Endothelial cell of umbilical vein (primary cell): ENCODE measurements around the gene LRRC8E.

Experiments used
- EZH2 ChIP-seq: IDR thresholded peaks from 2 replicates; pipeline ENCODE4 v1.6.1; 2012; ENCODE audit warnings: borderline replicate concordance, low read depth, mild to moderate bottlenecking, moderate library complexity, low read length, inconsistent platforms; ENCODE audit not compliant: severe bottlenecking
- JUN ChIP-seq: IDR thresholded peaks from 2 replicates; pipeline ENCODE4 v1.6.1; 2011; ENCODE audit warnings: borderline replicate concordance, low read depth; ENCODE audit not compliant: insufficient read length, insufficient read depth
- POLR2A ChIP-seq: IDR thresholded peaks from 2 replicates; pipeline ENCODE4 v1.6.1; 2012; ENCODE audit warnings: low read depth, mild to moderate bottlenecking, control low read depth, low read length
- POLR2AphosphoS5 ChIP-seq: IDR thresholded peaks from 2 replicates; pipeline ENCODE4 v1.6.1; 2012; ENCODE audit warnings: low read depth, mild to moderate bottlenecking, control low read depth, low read length, moderate library complexity; ENCODE audit not compliant: insufficient read depth
- TF ChIP-seq, protein P1 (sequence below), 2 donors: IDR thresholded peaks; 1 replicate in 1 of 2; 2 replicates in 1 of 2; pipeline ENCODE4 v1.5.1; 2011; ENCODE audit warnings: low read length in 2 of 2, mild to moderate bottlenecking in 2 of 2, moderate library complexity in 2 of 2, control low read depth in 1 of 2, inconsistent platforms in 1 of 2, low read depth in 1 of 2; ENCODE audit not compliant: insufficient read depth in 1 of 2; ENCODE audit errors: extremely low read depth in 1 of 2

DNA sequence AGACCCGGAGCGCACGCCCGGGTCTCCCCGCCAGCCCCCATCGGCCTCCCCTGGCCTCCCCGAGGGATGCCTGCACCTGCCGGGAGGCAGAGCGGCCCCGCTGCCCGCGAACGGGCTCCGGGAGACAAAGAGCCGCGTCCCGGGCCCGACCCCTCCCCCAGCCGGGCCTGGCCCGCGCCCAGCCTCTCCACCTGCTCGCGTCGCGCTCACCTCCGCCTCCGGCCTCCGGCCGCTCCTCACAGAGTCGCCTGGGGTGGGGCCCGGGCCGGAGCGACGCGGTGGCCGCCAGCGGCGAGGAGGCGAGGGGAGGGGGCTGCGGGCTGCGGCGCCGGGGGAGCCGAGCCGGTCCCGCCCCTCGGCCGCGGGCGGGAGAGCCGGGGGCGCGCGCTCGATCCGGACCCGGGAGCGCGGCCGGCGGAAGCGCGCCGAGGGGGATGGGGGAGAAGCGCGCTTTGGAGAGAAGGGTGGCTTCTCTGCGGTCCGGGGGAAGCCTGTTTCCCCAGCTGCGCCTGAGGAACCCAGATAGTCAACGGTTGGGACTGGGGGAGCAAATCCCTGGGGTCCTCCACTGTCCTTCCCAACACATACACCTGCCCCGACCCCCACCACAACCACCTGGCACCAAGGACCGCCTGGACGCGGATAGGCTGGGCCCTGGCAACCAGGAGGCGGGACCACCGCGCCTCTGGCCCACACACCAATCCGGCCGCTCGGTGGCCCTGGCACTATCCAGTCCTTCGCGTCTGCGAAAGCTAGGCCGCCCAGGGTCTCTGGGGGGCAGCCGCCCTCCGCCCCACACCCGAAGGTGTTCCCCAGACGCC lies 14.0 kb upstream of the LRRC8E start, which contains the start of gene PRR36:
- TF ChIP-seq EZH2 (peak; percentile 90), JUN (no peak), POLR2A (no peak), POLR2AphosphoS5 (no peak)
- TF ChIP-seq, protein P1, sequence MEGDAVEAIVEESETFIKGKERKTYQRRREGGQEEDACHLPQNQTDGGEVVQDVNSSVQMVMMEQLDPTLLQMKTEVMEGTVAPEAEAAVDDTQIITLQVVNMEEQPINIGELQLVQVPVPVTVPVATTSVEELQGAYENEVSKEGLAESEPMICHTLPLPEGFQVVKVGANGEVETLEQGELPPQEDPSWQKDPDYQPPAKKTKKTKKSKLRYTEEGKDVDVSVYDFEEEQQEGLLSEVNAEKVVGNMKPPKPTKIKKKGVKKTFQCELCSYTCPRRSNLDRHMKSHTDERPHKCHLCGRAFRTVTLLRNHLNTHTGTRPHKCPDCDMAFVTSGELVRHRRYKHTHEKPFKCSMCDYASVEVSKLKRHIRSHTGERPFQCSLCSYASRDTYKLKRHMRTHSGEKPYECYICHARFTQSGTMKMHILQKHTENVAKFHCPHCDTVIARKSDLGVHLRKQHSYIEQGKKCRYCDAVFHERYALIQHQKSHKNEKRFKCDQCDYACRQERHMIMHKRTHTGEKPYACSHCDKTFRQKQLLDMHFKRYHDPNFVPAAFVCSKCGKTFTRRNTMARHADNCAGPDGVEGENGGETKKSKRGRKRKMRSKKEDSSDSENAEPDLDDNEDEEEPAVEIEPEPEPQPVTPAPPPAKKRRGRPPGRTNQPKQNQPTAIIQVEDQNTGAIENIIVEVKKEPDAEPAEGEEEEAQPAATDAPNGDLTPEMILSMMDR (IDR thresholded peaks at IDR 0.05; ENCODE audit: extremely low read depth in 1 of 2, insufficient read depth in 1 of 2, low read depth in 1 of 2, low read length in 2 of 2), result no peak
